ENCODE measurements around the gene GPC5. TPM values are rescaled to one million over a fixed set of nuclear protein-coding genes. Genes with fewer than 3 reads are reported as not detected.

The GPC5 gene
- total and polyA plus RNA-seq, 2 donors (not counting 3 experiments of a cell fraction or from before 2014, with no cell fraction given): 0.59 to 0.97 TPM

DNA sequence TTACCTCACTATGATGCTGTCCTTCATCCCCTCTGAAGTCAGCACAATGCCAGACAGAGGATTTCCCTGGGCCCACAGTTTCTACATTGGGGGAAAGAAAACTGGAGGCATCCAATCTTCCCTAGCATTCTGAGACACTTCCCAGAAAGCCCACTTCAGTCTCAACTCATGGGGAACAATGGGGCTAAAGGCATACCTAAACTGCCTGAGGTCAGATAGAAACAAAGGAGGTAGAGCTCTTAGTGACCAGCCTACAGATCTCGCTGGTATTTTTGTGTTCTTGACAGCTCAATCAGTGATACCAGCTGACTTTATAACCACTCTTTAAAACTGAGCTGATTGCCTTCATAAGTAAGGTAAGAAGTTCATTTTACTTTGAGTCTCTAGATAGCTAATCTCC, 947.2 kb downstream of the GPC5 start:
- no peak overlapping the region for H3K27ac ChIP-seq (ENCODE audit: insufficient read depth, low read depth, low read length)
- no peak for FAIRE-seq
- dilution Hi-C loops (cut with MboI; ENCODE audit: extremely low pct_ligation_motif_present, low sequenced_read_pairs): no loop called here

More for the DNA sequence above, 947.2 kb downstream of the GPC5 start:
- Histone ChIP-seq H3K27me3 (ENCODE audit: control insufficient read depth in 2 of 2, insufficient read depth in 2 of 2, low read length in 2 of 2) (no peaks in the 10 kb centered on the region), H3K4me2 (ENCODE audit: insufficient read depth, low read length) (no peak overlapping the region), H4K20me1 (replicated peaks; ENCODE audit: control insufficient read depth, extremely low read depth, insufficient read depth, low read length) (no peaks in the 10 kb centered on the region), H3K9ac (replicated peaks; ENCODE audit: extremely low read depth, insufficient read depth, low read length) (no peak overlapping the region), H3K9me3 (replicated peaks; ENCODE audit: control insufficient read depth, insufficient read depth, low read length) (peaks cover 5% of the 10 kb centered on the region), H3K79me2 (ENCODE audit: control insufficient read depth, insufficient read depth, low read length) (no peaks in the 10 kb centered on the region), H2AFZ (ENCODE audit: low read depth, low read length) (no peak overlapping the region), H3K4me3 (replicated peaks in 1 of 3; ENCODE audit: insufficient read depth in 1 of 3, low read depth in 1 of 3, low read length in 3 of 3) (no peak overlapping the region), H3K4me1 (ENCODE audit: control insufficient read depth, extremely low read depth, insufficient read depth, low read length) (no peaks in the 10 kb centered on the region), H3K9me1 (replicated peaks; ENCODE audit: control insufficient read depth, extremely low read depth, insufficient read depth, low read length) (no peaks in the 10 kb centered on the region), H3K36me3 (ENCODE audit: control insufficient read depth in 2 of 2, extremely low read depth in 1 of 2, insufficient read depth in 2 of 2, low read length in 2 of 2) (no peaks in the 10 kb centered on the region)
- no TSS peak for BruUV-seq (replicated peaks)
- ChIA-PET POLR2A (no interaction called here), CTCF (no interaction called here)
- no peak for DNase-seq (ENCODE audit: low read depth, low spot score)
- intact Hi-C loops (cut with micrococcal nuclease): no loop called here
- TF ChIP-seq, protein P1, sequence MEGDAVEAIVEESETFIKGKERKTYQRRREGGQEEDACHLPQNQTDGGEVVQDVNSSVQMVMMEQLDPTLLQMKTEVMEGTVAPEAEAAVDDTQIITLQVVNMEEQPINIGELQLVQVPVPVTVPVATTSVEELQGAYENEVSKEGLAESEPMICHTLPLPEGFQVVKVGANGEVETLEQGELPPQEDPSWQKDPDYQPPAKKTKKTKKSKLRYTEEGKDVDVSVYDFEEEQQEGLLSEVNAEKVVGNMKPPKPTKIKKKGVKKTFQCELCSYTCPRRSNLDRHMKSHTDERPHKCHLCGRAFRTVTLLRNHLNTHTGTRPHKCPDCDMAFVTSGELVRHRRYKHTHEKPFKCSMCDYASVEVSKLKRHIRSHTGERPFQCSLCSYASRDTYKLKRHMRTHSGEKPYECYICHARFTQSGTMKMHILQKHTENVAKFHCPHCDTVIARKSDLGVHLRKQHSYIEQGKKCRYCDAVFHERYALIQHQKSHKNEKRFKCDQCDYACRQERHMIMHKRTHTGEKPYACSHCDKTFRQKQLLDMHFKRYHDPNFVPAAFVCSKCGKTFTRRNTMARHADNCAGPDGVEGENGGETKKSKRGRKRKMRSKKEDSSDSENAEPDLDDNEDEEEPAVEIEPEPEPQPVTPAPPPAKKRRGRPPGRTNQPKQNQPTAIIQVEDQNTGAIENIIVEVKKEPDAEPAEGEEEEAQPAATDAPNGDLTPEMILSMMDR (IDR thresholded peaks at IDR 0.05; ENCODE audit: extremely low read depth in 1 of 2, insufficient read depth in 1 of 2, low read depth in 1 of 2, low read length in 2 of 2): no peak
- TF ChIP-seq FOS (IDR thresholded peaks at IDR 0.05; ENCODE audit: borderline replicate concordance, insufficient read depth, low read length) (no peak), GATA2 (IDR thresholded peaks at IDR 0.05; ENCODE audit: insufficient read depth, insufficient read length, low read depth, low read length) (no peak), POLR2AphosphoS5 (IDR thresholded peaks at IDR 0.05; ENCODE audit: insufficient read depth, low read depth, low read length) (no peak), MYC (IDR thresholded peaks at IDR 0.05; ENCODE audit: low read depth, low read length) (no peak), JUN (IDR thresholded peaks at IDR 0.05; ENCODE audit: borderline replicate concordance, insufficient read depth, insufficient read length, low read depth) (no peak), EZH2 (IDR thresholded peaks at IDR 0.05; ENCODE audit: borderline replicate concordance, low read depth, low read length, severe bottlenecking) (no peak), POLR2A (IDR thresholded peaks at IDR 0.05; ENCODE audit: low read depth, low read length) (no peak)
- TF ChIP-seq, protein P2, sequence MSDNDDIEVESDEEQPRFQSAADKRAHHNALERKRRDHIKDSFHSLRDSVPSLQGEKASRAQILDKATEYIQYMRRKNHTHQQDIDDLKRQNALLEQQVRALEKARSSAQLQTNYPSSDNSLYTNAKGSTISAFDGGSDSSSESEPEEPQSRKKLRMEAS (IDR thresholded peaks at IDR 0.05; ENCODE audit: insufficient read depth, insufficient read length): no peak

All from endothelial cell of umbilical vein (primary cell).